Osteocyte (in vitro differentiated cells): Measurements from ENCODE around the gene NOS3. TPM values are rescaled to one million over a fixed set of nuclear protein-coding genes. Genes with fewer than 3 reads are reported as not detected.

Experiments used
- DNase-seq: peaks from one replicate; pipeline ENCODE4 v3.0.0; 2021; ENCODE audit warnings: mixed read lengths; ENCODE audit not compliant: unreplicated experiment; ENCODE audit errors: extremely low spot score
- H3K27ac Mint-ChIP-seq: one replicate; pipeline ENCODE4 v1.8.0; 2021; ENCODE audit warnings: mild to moderate bottlenecking, mixed read lengths; ENCODE audit not compliant: unreplicated experiment
- H3K27me3 Mint-ChIP-seq: one replicate; pipeline ENCODE4 v1.8.0; 2021; ENCODE audit warnings: mixed read lengths; ENCODE audit not compliant: unreplicated experiment
- H3K36me3 Mint-ChIP-seq: one replicate; pipeline ENCODE4 v1.8.0; 2021; ENCODE audit warnings: mixed read lengths; ENCODE audit not compliant: unreplicated experiment
- H3K4me1 Mint-ChIP-seq: one replicate; pipeline ENCODE4 v1.8.0; 2021; ENCODE audit warnings: mixed read lengths; ENCODE audit not compliant: unreplicated experiment
- H3K4me3 Mint-ChIP-seq: one replicate; pipeline ENCODE4 v1.8.0; 2021; ENCODE audit warnings: mild to moderate bottlenecking, moderate library complexity, mixed read lengths; ENCODE audit not compliant: unreplicated experiment
- H3K9me3 Mint-ChIP-seq: one replicate; pipeline ENCODE4 v1.8.0; 2021; ENCODE audit warnings: mixed read lengths; ENCODE audit not compliant: unreplicated experiment
- CTCF ChIP-seq: fragments of 200-600 bp; sonication (generic); IDR thresholded peaks from 2 replicates; pipeline ENCODE4 v1.5.0; 2021; ENCODE audit warnings: antibody characterized with exemption, mild to moderate bottlenecking, moderate library complexity
- total RNA-seq: library from RNA; stranded (reverse); gene quantifications from 2 replicates; pipeline ENCODE4 v1.2.1, GENCODE V29; 2021

NOS3 gene
- total RNA-seq, 1 donor from 2014 or later = 0.73 TPM

GRCh38 chr7:151051108-151051507 is 60.3 kb downstream of the NOS3 start:
- no peak overlapping the region for H3K4me3 Mint-ChIP-seq
- DNase-seq = peak; percentile 91
- H3K9me3 Mint-ChIP-seq = no peaks in the 10 kb centered on the region
- H3K4me1 Mint-ChIP-seq = peaks cover 16% of the 10 kb centered on the region
- H3K27ac Mint-ChIP-seq = no peak overlapping the region
- no peaks in the 10 kb centered on the region for H3K36me3 Mint-ChIP-seq
- H3K27me3 Mint-ChIP-seq = no peaks in the 10 kb centered on the region
- no peak for TF ChIP-seq CTCF

GRCh38 chr7:151053096-151053495 is 62.3 kb downstream of the NOS3 start:
- H3K36me3 Mint-ChIP-seq = no peaks in the 10 kb centered on the region
- DNase-seq = no peak
- H3K27me3 Mint-ChIP-seq = no peaks in the 10 kb centered on the region
- no peak for TF ChIP-seq CTCF
- peaks cover 16% of the 10 kb centered on the region for H3K4me1 Mint-ChIP-seq
- H3K9me3 Mint-ChIP-seq = no peaks in the 10 kb centered on the region
- H3K27ac Mint-ChIP-seq = no peak overlapping the region
- no peak overlapping the region for H3K4me3 Mint-ChIP-seq

- TF ChIP-seq CTCF = no peak
Measured at GRCh38 chr7:151053751-151054150, 62.9 kb downstream of the NOS3 start.

GRCh38 chr7:151056283-151056665 is 65.5 kb downstream of the NOS3 start:
- H3K36me3 Mint-ChIP-seq = no peaks in the 10 kb centered on the region
- no peak for DNase-seq
- H3K4me3 Mint-ChIP-seq = peak overlapping the region; percentile 89
- H3K27ac Mint-ChIP-seq = no peak overlapping the region
- peaks cover 32% of the 10 kb centered on the region for H3K4me1 Mint-ChIP-seq
- no peaks in the 10 kb centered on the region for H3K27me3 Mint-ChIP-seq
- H3K9me3 Mint-ChIP-seq = no peaks in the 10 kb centered on the region
- TF ChIP-seq CTCF = no peak

More at GRCh38 chr7:151053751-151054150, 62.9 kb downstream of the NOS3 start:
- Mint-ChIP-seq H3K4me3 (no peak overlapping the region), H3K27me3 (no peaks in the 10 kb centered on the region), H3K9me3 (no peaks in the 10 kb centered on the region), H3K27ac (no peak overlapping the region), H3K4me1 (peaks cover 22% of the 10 kb centered on the region), H3K36me3 (no peaks in the 10 kb centered on the region)
- no peak for DNase-seq

- DNase-seq = no peak
- H3K9me3 Mint-ChIP-seq = no peaks in the 10 kb centered on the region
- H3K27ac Mint-ChIP-seq = peak overlapping the region; percentile 95
- no peak for TF ChIP-seq CTCF
- H3K27me3 Mint-ChIP-seq = no peaks in the 10 kb centered on the region
- peaks cover 36% of the 10 kb centered on the region for H3K4me1 Mint-ChIP-seq
- no peaks in the 10 kb centered on the region for H3K36me3 Mint-ChIP-seq
- H3K4me3 Mint-ChIP-seq = peak overlapping the region; percentile 89
Measured at GRCh38 chr7:151056666-151057505, 66.1 kb downstream of the NOS3 start.
